PFSK-1 (cell line): ENCODE data around the gene PRDM16.

Source experiments
- POLR2AphosphoS5 ChIP-seq: IDR thresholded peaks from 2 replicates; pipeline ENCODE4 v1.6.1; 2012; ENCODE audit warnings: low read depth, mild to moderate bottlenecking, control low read depth, low read length, moderate library complexity
- REST ChIP-seq, 2 experiments: IDR thresholded peaks; 2 replicates each; pipeline versions ENCODE4 v1.6.1 to v1.8.0; 2011 to 2012; ENCODE audit warnings: low read depth in 2 of 2, low read length in 2 of 2, control low read depth in 1 of 2, inconsistent platforms in 1 of 2, mild to moderate bottlenecking in 1 of 2, moderate library complexity in 1 of 2; ENCODE audit not compliant: insufficient read depth in 1 of 2
- SIN3A ChIP-seq: IDR thresholded peaks from 2 replicates; pipeline ENCODE4 v1.6.1; 2012; ENCODE audit warnings: mild to moderate bottlenecking, low read length, moderate library complexity, borderline replicate concordance; ENCODE audit not compliant: insufficient read depth
- TAF1 ChIP-seq: IDR thresholded peaks from 2 replicates; pipeline ENCODE4 v1.6.1; 2012; ENCODE audit warnings: low read length, control low read depth, borderline replicate concordance; ENCODE audit not compliant: insufficient read depth

DNA sequence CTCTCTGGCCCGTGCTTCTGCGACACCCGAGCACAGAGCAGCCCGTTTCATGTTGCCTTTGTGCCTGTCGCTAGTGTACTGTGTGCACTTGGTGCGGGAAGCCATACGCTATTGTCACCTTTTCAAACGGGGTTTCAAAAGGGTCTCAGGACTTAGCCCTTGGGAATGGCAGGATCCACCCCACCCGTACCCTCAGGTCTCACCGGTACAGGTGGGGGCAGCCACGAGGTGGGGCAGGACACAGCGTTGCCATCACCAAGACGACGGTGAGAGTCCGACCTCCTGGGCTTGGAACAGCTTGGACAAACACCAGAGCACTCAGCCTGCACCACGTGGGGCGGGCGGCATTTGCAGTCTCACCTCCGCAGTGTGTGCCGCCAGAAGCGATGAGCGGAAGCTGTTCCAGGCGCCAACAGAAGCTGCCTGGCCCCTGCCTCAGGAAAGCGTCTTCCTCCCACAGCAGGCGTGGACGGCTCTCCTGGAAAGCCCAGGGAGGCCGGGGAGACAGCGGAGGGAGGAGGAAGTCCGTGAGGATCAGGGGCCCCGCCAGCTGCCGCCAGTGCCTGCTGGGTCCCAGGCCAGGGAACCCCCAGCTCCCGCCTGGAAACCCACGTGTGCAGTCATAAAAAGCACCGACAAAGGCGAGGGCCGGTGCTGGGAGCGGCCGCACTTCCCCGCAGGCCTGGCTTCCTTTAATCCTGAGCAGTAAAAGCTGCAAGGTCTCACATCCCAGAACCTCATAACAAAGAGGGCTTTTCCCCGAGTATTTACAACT is 254.2 kb downstream of the PRDM16 start:
- no peak for TF ChIP-seq REST (IDR thresholded peaks at IDR 0.05; ENCODE audit: insufficient read depth in 1 of 2, low read depth in 2 of 2, low read length in 2 of 2)
- no peak for TF ChIP-seq POLR2AphosphoS5
- no peak for TF ChIP-seq TAF1
- TF ChIP-seq SIN3A: no peak
